ENCODE results near the gene AUTS2. TPM values are rescaled to one million over a fixed set of nuclear protein-coding genes. Genes with fewer than 3 reads are reported as not detected.

The AUTS2 gene
- total RNA-seq, 4 donors from 2014 or later = 14.9 to 27.2 (median 17.5) TPM

DNA sequence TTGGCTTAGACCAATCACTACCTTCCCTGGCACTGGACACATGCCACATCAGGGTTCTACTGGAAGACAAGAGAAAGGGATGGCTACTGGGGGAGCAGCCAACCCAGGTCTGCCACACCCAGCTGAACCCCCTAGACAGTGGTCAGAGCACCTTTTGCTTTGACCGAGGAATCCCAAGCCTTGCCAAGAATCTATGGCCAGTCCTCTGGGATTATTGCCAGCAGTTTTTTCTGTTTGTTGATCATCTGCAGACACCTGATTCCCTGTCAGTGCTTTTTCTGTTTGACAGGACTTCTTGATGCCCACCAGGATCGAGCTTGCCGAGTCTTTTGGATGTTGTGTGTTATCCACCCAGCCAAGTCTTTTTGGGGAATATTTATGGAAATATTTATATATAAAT, 1057.4 kb downstream of the AUTS2 start:
- H3K27me3 ChIP-seq = no peaks in the 10 kb centered on the region
- 87 to 93% methylated on average over 3 of the region's 3 CpGs for WGBS, 2 donors
- no peaks in the 10 kb centered on the region for H3K9me3 ChIP-seq
- H3K36me3 ChIP-seq = no peaks in the 10 kb centered on the region
- intact Hi-C loops (cut with DNase I) = no loop called here
- H3K27ac ChIP-seq = no peak overlapping the region
- H3K4me1 ChIP-seq = no peaks in the 10 kb centered on the region
- no peak for DNase-seq
- H3K4me3 ChIP-seq (replicated peaks in 1 of 3) = no peak overlapping the region
- TF ChIP-seq, protein P1, sequence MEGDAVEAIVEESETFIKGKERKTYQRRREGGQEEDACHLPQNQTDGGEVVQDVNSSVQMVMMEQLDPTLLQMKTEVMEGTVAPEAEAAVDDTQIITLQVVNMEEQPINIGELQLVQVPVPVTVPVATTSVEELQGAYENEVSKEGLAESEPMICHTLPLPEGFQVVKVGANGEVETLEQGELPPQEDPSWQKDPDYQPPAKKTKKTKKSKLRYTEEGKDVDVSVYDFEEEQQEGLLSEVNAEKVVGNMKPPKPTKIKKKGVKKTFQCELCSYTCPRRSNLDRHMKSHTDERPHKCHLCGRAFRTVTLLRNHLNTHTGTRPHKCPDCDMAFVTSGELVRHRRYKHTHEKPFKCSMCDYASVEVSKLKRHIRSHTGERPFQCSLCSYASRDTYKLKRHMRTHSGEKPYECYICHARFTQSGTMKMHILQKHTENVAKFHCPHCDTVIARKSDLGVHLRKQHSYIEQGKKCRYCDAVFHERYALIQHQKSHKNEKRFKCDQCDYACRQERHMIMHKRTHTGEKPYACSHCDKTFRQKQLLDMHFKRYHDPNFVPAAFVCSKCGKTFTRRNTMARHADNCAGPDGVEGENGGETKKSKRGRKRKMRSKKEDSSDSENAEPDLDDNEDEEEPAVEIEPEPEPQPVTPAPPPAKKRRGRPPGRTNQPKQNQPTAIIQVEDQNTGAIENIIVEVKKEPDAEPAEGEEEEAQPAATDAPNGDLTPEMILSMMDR (IDR thresholded peaks at IDR 0.05) = no peak
- no peak for TF ChIP-seq POLR2A (IDR thresholded peaks at IDR 0.05)

DNA sequence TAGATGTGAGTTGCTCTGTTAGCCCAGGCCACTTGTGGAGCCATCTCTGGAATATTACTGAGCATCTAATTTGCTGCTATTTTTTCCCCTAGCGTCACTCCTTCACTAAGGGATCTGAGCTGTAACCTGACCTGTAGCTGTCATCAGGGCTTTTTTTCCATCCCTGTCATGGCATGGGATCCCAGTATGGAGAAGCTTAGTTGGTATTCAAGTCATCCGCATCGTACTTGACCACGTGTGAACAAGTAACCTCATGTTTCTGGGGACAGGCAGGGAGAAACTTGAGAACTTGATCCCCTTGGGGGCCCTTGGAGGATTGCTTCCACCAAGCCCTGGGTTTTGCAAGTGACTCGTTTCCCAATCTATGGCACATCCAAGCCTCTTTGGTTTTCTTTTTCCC, 1059.3 kb downstream of the AUTS2 start:
- no peaks in the 10 kb centered on the region for H3K4me1 ChIP-seq
- TF ChIP-seq, protein P1 (IDR thresholded peaks at IDR 0.05) = no peak
- TF ChIP-seq POLR2A (IDR thresholded peaks at IDR 0.05) = no peak
- WGBS, 2 donors = 83 to 93% methylated on average over 5 of the region's 5 CpGs
- intact Hi-C loops (cut with DNase I) = no loop called here
- DNase-seq = no peak
- no peak overlapping the region for H3K4me3 ChIP-seq (replicated peaks in 1 of 3)
- H3K27ac ChIP-seq = no peak overlapping the region
- no peaks in the 10 kb centered on the region for H3K27me3 ChIP-seq
- no peaks in the 10 kb centered on the region for H3K9me3 ChIP-seq
- no peaks in the 10 kb centered on the region for H3K36me3 ChIP-seq

DNA sequence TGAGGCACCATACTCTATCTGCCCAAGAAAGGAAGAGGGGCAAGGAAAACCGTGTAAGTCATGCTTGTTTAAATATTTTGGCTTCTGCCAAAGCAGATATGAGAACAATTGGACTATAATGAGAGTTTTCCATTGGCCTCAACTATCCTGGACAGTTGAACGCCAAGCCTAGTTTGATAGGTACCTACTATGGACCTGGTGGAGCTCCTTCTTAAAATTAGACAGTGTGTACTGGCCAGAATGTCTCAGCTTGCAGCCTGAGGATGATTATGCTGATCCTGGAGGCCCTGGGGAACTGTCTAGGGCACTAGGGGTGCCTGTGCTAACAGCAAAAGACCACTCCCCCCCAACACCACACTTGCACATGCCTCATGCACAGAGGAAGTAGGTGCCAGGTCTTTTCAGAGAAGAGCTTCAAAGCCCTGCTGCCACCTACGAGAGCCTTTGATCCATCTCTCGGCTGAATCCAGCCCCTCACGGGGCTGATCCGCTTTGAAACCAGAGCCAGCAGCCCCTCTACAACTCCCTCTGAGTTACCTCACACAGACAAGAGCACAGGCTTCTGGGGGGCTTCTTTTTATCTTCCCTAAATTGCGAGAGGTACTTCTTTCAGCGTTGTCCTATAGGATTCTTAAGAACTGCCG, 1059.8 kb downstream of the AUTS2 start:
- intact Hi-C loops (cut with DNase I) = no loop called here
- TF ChIP-seq, protein P1 (IDR thresholded peaks at IDR 0.05) = no peak
- Histone ChIP-seq H3K27ac (no peak overlapping the region), H3K4me3 (replicated peaks in 1 of 3) (no peak overlapping the region), H3K27me3 (no peaks in the 10 kb centered on the region), H3K4me1 (no peaks in the 10 kb centered on the region), H3K36me3 (no peaks in the 10 kb centered on the region), H3K9me3 (no peaks in the 10 kb centered on the region)
- WGBS, 2 donors = 95% methylated on average over 9 of the region's 9 CpGs
- no peak for DNase-seq

DNA sequence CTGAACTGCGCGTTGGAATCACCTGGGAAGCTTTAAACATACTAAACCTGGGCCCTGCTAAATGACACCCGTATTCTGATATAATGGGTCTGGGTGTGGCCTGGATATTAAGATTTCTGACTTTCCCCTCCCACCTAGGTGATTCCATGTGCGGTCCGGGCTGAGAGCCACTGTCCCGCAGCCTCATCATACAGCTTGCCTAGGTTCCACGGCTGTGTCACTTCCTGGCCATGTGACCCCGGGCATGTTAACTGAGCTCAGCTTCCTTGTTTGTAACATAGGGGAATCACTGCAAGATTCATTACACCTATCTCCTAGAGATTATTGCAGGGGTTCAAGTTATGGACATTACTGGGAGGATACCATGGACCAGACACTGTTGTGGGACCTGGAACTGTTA, 1061.0 kb downstream of the AUTS2 start:
- no peaks in the 10 kb centered on the region for H3K9me3 ChIP-seq
- intact Hi-C loops (cut with DNase I) = no loop called here
- 94% methylated on average over 8 of the region's 8 CpGs for WGBS, 2 donors
- TF ChIP-seq POLR2A (IDR thresholded peaks at IDR 0.05) = no peak
- TF ChIP-seq, protein P1 (IDR thresholded peaks at IDR 0.05) = no peak
- no peak for DNase-seq
- H3K27ac ChIP-seq = no peak overlapping the region
- H3K36me3 ChIP-seq = no peaks in the 10 kb centered on the region
- H3K4me3 ChIP-seq (replicated peaks in 1 of 3) = no peak overlapping the region
- no peaks in the 10 kb centered on the region for H3K27me3 ChIP-seq
- no peaks in the 10 kb centered on the region for H3K4me1 ChIP-seq

DNA sequence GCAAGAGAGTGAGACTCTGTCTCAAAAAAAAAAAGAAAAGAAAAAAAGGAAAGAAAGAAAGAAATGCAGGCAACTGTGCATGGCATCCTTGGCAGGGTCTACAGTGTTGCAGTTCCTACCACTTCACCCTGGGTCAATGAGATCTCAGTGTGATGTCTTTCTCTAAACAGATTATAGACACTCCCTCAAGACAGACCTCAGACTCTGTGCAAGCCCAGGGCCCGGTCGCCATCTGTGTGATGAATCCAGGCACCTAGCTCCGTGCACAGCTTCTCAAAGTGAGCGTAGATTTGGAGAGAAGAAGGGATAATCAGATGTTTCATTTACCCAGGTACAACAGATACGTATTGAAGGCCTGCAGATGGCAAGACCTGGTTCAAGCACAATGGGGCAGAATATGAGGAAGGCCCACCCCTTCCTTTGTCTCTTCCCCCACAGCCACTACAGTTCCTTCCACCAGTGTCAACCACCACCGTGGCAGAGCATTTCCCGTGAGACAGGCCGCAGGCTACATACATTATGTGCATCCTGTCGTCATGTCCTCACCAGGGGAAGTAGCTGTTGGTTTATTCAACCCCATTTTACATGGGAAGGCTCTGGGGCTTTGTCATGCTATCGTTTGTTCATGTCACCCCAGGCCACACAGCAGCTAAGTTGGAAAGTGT, 1062.0 kb downstream of the AUTS2 start:
- Histone ChIP-seq H3K36me3 (no peaks in the 10 kb centered on the region), H3K27me3 (no peaks in the 10 kb centered on the region), H3K4me1 (no peaks in the 10 kb centered on the region), H3K9me3 (no peaks in the 10 kb centered on the region), H3K27ac (no peak overlapping the region), H3K4me3 (replicated peaks in 1 of 3) (no peak overlapping the region)
- TF ChIP-seq POLR2A (IDR thresholded peaks at IDR 0.05) = no peak
- TF ChIP-seq, protein P1 (IDR thresholded peaks at IDR 0.05) = no peak
- WGBS, 2 donors = 88 to 96% methylated on average over 10 of the region's 10 CpGs
- intact Hi-C loops (cut with DNase I) = no loop called here
- no peak for DNase-seq

Measured in thyroid gland (tissue), 4 donors.